ENCODE data around the gene CLIC3. TPM values are rescaled to one million over a fixed set of nuclear protein-coding genes. Genes with fewer than 3 reads are reported as not detected.
"Not testable (repeated sequence)": the region's sequence is repeated elsewhere in the genome, so short reads cannot be mapped to it uniquely, and the experiment has no call there.

Gene CLIC3
- 0.85 and 1.9 TPM in 2 replicates for total RNA-seq

GRCh38 chr9:136996361-136997292, at the start of gene CLIC3:
Gene CLIC3 (minus strand): TSS chr9:136996568. CDS start chr9:136996543, 25 bp downstream.
- DNase-seq (ENCODE audit: low read depth): no peak

GRCh38 chr9:137045294-137046087, 49.1 kb upstream of the CLIC3 start:
- no peak for DNase-seq (ENCODE audit: low read depth)

DNA sequence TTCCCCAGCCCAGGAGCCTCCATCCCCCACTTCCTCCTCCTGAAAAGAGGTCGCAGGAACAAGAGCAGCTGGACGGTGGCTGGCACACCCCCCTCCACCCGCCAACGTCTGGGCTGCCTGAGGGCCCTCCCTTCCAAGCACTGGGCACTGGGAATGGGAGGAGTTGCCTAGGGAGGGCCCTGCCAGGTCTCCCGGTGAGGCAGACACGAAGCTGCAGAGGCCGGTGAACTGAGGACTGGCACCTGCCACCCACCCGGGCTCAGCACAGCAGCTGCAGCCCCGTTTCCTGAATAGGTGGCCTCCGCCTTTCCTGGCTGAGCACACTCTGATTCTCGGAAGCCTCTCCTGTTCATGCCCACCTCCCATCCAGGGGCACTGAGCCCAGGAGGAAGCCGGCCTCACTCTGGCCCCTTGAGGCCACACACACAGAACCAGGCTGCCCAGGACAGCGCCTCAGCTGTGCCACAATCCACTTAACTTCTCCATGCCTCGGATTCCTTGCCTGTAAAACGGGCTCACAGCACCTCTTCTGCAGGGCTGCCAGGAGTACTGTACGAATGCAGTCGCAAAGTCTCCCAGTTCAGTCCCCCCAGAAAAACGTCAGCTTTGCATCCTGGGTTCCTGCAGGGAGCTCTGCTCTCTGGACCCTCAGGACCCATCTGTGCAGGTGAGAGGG, 48.3 kb upstream of the CLIC3 start:
- DNase-seq (ENCODE audit: low read depth): peak; percentile 42

DNA sequence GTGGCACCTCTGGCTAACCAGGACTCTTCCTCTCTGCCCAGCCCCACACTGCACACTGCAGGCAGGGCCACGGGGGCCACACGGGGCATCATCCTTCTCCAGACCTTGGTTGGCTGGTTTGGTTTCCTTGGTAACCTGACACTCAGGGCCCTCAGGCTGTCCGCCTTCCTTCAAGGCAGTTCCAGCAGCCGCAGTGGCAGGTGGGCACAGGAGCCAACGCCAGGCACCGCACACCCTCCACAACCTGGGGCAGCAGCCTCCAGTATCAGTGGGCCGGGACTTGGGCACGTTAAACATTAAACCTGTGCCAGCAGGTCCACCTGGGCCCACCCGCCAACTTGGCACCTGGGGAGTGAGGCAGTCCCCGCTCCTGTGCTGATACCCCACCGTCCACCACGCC, 47.7 kb upstream of the CLIC3 start:
- DNase-seq (ENCODE audit: low read depth): no peak

DNA sequence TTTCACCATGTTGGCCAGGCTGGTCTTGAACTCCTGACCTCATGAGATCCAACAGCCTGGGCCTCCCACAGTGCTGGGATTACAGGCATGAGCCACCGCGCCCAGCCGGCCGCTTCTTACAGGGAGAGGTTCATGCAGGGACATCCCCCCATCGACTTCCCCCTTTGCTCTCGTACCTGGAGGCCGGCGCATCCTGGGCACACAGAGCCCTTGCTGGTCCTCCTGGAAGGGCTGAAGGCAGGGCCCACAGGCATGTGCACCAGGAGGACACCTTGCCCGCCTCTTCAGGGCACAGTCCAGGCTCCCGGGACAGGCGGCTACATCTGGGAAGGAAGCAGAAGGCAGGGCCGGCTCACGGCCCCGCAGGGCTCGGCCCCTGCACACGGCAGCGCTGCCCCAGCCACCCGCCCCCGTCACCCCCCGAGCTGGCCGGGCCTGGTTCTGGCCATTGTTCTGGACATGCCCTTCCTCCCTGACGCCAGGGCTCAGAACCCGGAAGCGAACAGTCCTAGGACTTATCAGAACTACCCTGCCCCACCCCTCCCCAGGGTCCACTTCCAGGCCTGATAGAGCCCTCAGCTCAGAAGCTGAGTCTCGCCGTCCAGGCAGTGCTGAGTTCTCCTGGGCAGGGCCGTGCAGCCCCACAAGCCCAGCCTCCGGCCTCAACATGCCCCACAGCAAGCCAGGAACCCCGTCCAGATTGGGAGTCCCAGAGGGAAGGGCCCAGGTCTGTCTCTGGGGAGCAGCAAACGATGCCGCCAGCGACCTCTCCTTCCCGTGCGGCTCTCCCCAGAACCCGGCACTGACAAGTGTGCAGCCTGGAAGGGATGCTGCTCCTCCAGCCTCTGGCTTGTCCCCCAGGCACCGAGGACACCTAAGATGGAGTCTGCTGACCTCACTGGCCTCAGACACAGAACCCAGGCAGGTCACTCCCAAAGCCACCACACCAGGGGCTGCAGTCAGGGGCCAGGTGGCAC, 46.7 kb upstream of the CLIC3 start:
- DNase-seq (ENCODE audit: low read depth): no peak

- no peak for DNase-seq (ENCODE audit: low read depth)
Measured at GRCh38 chr9:137041124-137041523, 44.8 kb upstream of the CLIC3 start.

GRCh38 chr9:137040568-137040967, 44.2 kb upstream of the CLIC3 start:
- no peak for DNase-seq (ENCODE audit: low read depth)

- DNase-seq (ENCODE audit: low read depth): no peak
Measured at GRCh38 chr9:137039611-137040366, 43.4 kb upstream of the CLIC3 start.

DNA sequence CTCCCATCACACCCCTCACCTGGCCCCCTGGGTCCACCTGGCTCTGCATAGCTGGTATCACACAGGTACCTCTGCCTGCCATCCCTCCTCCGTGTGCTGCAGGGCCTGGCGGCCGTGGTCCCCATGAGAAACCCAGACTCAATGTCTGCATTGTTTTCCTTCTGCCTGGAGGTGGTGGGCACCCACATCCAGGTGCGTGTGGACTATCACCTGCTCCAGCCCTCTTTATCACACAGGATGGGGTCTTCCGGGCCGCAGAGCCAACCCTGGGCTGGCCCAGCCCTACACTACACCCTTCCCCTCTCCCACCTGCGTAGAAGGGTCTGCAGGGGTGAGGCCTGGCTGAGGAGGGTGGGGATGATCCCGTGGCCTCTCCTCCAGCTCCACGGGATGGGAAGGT, 42.5 kb upstream of the CLIC3 start:
- no peak for DNase-seq (ENCODE audit: low read depth)

DNA sequence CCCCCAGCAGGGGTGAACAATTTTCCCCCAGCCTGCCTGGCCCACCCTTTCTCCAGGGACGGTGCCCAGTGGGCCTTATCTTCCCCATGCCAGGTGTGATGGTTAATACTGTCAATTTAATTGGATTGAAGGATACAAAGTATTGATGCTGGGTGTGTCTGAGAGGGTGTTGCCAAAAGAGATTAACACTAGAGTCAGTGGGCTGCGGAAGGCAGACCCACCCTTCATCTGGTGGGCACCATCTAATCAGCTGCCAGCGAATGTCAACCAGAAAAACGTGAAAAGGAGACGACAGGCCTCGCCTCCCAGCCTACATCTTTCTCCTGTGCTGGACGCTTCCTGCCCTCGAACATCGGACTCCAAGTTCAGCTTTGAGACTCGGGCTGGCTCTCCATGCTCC, 41.1 kb upstream of the CLIC3 start:
- no peak for DNase-seq (ENCODE audit: low read depth)

GRCh38 chr9:137037035-137037434, 40.7 kb upstream of the CLIC3 start:
- no peak for DNase-seq (ENCODE audit: low read depth)

GRCh38 chr9:137035937-137036336, 39.6 kb upstream of the CLIC3 start:
- DNase-seq (ENCODE audit: low read depth): no peak

GRCh38 chr9:137035507-137035834, 39.1 kb upstream of the CLIC3 start:
- no peak for DNase-seq (ENCODE audit: low read depth)

DNA sequence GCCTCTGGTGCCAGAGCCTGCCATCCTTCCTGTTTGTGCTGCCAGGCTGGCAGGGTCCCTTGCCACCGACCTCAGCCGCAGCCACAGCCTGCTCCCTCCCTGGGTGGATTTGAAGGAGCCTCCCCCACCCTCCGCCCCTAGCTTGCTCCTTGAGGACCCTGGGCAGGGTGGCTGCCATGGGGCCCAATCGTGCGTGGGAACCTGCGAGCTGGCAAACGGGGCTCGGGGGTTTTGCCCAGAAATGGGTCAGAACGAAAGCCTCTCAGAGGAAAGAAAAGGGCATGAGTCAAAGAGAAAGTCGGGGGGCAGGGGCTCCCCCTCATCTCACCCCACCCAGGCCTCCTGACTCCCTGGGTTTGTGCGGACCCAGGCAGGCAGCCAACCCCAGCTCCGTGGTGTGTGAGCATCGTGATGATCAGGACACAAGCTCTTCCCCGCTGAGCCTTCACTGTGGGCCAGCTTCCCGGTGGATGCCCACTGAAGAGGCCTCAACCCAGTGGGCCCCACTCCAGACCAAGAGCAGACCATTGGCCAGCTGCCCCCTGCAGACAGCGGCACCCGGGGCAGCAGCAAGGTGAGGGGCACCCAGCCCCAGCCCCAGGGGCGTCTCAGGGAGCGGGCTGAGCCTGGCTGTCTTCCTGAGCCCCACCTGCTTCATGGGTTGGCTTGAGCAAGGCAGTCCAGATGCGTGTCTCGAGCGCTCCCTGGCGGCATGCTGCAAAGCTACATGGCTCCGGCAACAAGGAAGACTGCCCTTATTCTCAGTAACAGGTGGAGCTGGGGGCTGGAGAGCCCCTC, 38.5 kb upstream of the CLIC3 start:
- DNase-seq (ENCODE audit: low read depth): peak; percentile 71

- DNase-seq (ENCODE audit: low read depth): no peak
Measured at GRCh38 chr9:137034039-137034708, 37.8 kb upstream of the CLIC3 start.

DNA sequence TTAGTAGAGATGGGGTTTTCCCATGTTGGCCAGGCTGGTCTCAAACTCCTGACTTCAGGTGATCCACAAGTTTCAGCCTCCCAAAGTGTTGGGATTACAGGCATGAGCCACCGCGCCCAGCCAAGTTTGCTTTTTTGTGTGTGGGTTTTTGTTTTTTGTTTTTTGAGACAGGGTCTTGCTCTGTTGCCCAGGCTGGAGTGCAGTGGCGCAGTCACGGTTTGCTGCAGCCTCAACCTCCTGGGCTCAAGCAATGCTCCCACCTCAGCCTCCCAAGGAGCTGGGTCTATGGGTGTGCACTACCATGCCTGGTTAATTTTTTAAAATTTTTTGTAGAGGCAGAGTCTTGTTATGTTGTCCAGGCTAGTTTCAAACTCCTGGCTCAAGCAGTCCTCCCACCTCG, 37.1 kb upstream of the CLIC3 start:
- DNase-seq (ENCODE audit: low read depth): not testable (repeated sequence)

- DNase-seq (ENCODE audit: low read depth): no peak
Measured at GRCh38 chr9:137032858-137033257, 36.5 kb upstream of the CLIC3 start.

- DNase-seq (ENCODE audit: low read depth): no peak
Measured at GRCh38 chr9:137031904-137032640, 35.7 kb upstream of the CLIC3 start, which contains the start of gene FUT7. Gene FUT7 (minus strand): TSS chr9:137032088. CDS start chr9:137031991, 97 bp downstream.
